Gastrocnemius medialis (tissue), 4 donors: ENCODE results near the gene TRAF2. TPM values are rescaled to one million over a fixed set of nuclear protein-coding genes. Genes with fewer than 3 reads are reported as not detected.

ENCODE experiments used
- ATAC-seq, 2 donors: fragments of 150-250 bp; one replicate each; pipeline ENCODE4 v1.9.1; 2016
- DNase-seq, 2 donors: peaks; one replicate each; pipeline ENCODE4 v3.0.0-alpha.2; 2019
- H3K27ac ChIP-seq, 4 donors: fragments of 200-600 bp; sonication (generic); 1 replicate in 1 of 4; 2 replicates in 3 of 4; pipeline ENCODE4 v1.5.1; 2016 to 2018; ENCODE audit warnings: mild to moderate bottlenecking in 2 of 4, moderate library complexity in 1 of 4
- H3K27me3 ChIP-seq, 3 donors: fragments of 200-600 bp; sonication (generic) in 2 of 3; 1 replicate in 1 of 3; 2 replicates in 2 of 3; pipeline versions ENCODE4 v1.5.1 to v1.6.0; 2016 to 2019; ENCODE audit warnings: mild to moderate bottlenecking in 1 of 3, moderate library complexity in 1 of 3
- H3K36me3 ChIP-seq, 2 donors: fragments of 200-600 bp; sonication (generic) in 1 of 2; one replicate each; pipeline ENCODE4 v1.5.1; 2017 to 2018
- H3K4me1 ChIP-seq, 2 donors: fragments of 200-600 bp; sonication (generic) in 1 of 2; one replicate each; pipeline ENCODE4 v1.5.1; 2016 to 2017; ENCODE audit warnings: mild to moderate bottlenecking in 2 of 2
- H3K4me3 ChIP-seq, 4 donors: fragments of 200-600 bp; sonication (generic) in 3 of 4; 1 replicate in 1 of 4; 2 replicates in 3 of 4; pipeline ENCODE4 v1.5.1; 2016 to 2019; ENCODE audit warnings: mild to moderate bottlenecking in 2 of 4
- H3K9me3 ChIP-seq, 3 donors: fragments of 200-600 bp; sonication (generic) in 2 of 3; 1 replicate in 1 of 3; 2 replicates in 2 of 3; pipeline ENCODE4 v1.5.1; 2016 to 2019
- POLR2A ChIP-seq, 2 donors: fragments of 450-650 bp; IDR thresholded peaks; one replicate each; pipeline ENCODE4 v1.6.1; 2017; ENCODE audit warnings: antibody characterized with exemption in 2 of 2, mild to moderate bottlenecking in 2 of 2, moderate library complexity in 2 of 2
- in situ Hi-C, 4 donors: fragments of 200-750 bp; cut with MboI; loops; one replicate each; pipeline versions ENCODE4 v1.15.0 to v1.8.0; 2017; ENCODE audit warnings: low sequenced_read_pairs in 4 of 4
- intact Hi-C: fragments of 100-400 bp; cut with DNase I; formaldehyde crosslinking; loops from one replicate; pipeline ENCODE4 v1.15.1; 2023; ENCODE audit warnings: low total_unique reads
- microRNA-seq, 2 donors: library from miRNA; unstranded; fragments of <30 nt; microRNA quantifications; one replicate each; pipeline ENCODE4, GENCODE V29; 2016; ENCODE audit warnings: borderline replicate concordance in 2 of 2
- total RNA-seq, 4 donors: library from RNA; depleted of rRNA; stranded (reverse); fragments of >200 nt; gene quantifications; one replicate each; pipeline versions ENCODE4 v1.1.0 to v1.2.3, GENCODE V29; 2016
- TF ChIP-seq, protein P1 (sequence below), 5 experiments: fragments of 450-650 bp in 3 of 5; fragments of 200-600 bp in 2 of 5; sonication (generic) in 2 of 5; IDR thresholded peaks in 4 of 5; conservative IDR thresholded peaks in 1 of 5; 1 replicate in 4 of 5; 2 replicates in 1 of 5; pipeline ENCODE4 v1.5.1; 2016 to 2019; ENCODE audit warnings: antibody characterized with exemption in 5 of 5, mild to moderate bottlenecking in 3 of 5, moderate library complexity in 3 of 5

Gene TRAF2
- total RNA-seq, 4 donors from 2014 or later, result 3.5 to 6.6 (median 4.8) TPM

DNA sequence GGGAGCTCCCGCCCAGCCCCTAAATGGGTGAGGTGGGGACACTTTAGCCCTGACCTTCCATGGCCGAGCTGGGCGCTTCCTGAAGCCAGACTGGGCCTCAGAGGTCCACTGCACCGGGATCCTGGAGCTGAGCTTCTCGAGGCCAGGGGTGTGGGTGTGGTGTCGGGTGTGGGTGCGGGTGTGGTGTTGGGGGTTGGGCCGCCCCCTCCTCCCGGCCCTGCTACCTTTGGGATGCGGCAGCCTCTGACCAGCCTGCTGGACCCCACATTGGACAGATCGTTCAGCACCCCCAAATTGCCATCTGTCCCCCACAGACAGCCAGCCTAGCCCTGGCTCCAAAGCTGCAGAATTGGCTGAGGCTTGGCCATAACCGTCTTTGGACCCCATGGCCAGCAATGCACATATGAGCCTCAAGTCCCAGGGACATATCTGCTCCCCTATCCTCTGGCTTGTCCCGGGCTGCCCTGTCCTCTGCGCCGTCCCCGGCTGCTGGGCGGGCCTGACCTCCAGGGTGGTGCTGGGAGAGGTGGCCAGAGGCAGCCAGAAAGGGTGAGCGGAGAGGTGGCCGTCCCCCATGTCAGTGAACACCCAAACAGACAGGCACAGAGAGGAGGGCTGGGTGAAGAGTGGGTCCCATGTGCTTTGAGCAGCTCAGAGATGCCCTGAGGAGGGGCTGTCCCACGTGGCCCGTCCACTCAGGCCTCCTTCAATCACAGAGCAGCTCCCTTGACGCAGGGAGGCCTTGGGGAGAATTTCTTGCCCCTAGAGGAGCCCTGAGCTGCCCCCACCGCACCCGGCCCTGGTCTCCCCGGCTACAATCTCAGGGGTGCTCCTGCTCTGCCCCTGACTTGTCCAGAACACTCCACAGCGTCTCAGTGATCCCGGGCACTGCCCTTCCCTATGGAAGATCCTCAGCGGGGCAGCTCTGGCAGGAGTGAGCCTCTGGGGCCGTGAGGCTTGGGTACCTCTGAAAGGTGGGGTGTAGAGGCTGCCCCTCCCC, 87.6 kb downstream of the TRAF2 start:
- ATAC-seq (no peak), DNase-seq (no peak)
- Histone ChIP-seq H3K4me3 (no peak overlapping the region), H3K27ac (no peak overlapping the region), H3K36me3 (no peaks in the 10 kb centered on the region), H3K4me1 (peaks cover 0 to 8% of the 10 kb centered on the region in 2 donors), H3K9me3 (no peaks in the 10 kb centered on the region), H3K27me3 (peaks cover 0 to 11% (median 9%) of the 10 kb centered on the region in 3 donors)
- in situ Hi-C loops, result no loop called here
- intact Hi-C loops, result no loop called here
- TF ChIP-seq, protein P1, sequence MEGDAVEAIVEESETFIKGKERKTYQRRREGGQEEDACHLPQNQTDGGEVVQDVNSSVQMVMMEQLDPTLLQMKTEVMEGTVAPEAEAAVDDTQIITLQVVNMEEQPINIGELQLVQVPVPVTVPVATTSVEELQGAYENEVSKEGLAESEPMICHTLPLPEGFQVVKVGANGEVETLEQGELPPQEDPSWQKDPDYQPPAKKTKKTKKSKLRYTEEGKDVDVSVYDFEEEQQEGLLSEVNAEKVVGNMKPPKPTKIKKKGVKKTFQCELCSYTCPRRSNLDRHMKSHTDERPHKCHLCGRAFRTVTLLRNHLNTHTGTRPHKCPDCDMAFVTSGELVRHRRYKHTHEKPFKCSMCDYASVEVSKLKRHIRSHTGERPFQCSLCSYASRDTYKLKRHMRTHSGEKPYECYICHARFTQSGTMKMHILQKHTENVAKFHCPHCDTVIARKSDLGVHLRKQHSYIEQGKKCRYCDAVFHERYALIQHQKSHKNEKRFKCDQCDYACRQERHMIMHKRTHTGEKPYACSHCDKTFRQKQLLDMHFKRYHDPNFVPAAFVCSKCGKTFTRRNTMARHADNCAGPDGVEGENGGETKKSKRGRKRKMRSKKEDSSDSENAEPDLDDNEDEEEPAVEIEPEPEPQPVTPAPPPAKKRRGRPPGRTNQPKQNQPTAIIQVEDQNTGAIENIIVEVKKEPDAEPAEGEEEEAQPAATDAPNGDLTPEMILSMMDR (IDR thresholded peaks at IDR 0.05 in 4 of 5, conservative IDR thresholded peaks at IDR 0.05 in 1 of 5), result no peak
- TF ChIP-seq POLR2A (IDR thresholded peaks at IDR 0.05), result no peak

DNA sequence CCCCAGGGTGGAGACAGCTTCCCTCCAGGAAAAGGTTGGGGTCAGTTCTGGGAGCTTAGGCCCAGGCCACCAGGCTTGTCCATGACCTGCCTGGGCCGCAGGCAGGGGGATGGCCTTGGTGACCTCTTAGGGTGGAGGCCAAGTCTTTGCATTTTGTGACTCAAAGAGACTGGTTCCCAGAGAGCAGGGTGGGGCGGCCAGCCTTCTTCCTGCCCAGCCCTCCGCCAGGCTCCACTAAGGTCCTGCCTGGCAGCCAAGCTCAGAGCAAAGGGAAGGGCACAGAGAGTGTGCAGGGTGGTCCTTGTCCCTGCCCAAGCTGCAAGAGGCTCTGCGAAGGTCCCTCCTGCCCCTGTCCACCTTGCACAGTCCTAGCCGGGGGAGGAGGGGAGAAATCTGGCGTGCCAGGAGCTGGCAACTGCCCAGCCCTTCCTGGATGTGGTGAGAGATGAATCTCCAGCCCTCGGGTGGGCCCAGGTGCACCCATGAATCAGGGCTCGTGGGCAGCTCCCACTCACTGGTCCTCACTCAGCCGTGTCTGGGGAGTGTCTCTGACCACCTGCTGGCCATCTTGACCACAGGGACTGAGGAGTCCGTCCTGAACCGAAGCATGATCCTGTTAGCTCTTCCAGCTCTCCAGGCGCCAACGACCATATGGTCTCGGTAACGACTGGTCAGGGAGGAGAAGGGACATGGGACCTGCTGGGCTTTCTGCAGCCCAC, 88.7 kb downstream of the TRAF2 start:
- in situ Hi-C loops (no loop called here), intact Hi-C loops (no loop called here)
- H3K27me3 ChIP-seq, result peaks cover 0 to 11% (median 9%) of the 10 kb centered on the region in 3 donors
- H3K4me1 ChIP-seq, result peaks cover 0 to 8% of the 10 kb centered on the region in 2 donors
- H3K4me3 ChIP-seq, result no peak overlapping the region
- H3K36me3 ChIP-seq, result no peaks in the 10 kb centered on the region
- H3K27ac ChIP-seq, result no peak overlapping the region
- ATAC-seq (no peak), DNase-seq (no peak)
- H3K9me3 ChIP-seq, result no peaks in the 10 kb centered on the region
- no peak for TF ChIP-seq POLR2A (IDR thresholded peaks at IDR 0.05)
- TF ChIP-seq, protein P1 (IDR thresholded peaks at IDR 0.05 in 4 of 5, conservative IDR thresholded peaks at IDR 0.05 in 1 of 5), result no peak

DNA sequence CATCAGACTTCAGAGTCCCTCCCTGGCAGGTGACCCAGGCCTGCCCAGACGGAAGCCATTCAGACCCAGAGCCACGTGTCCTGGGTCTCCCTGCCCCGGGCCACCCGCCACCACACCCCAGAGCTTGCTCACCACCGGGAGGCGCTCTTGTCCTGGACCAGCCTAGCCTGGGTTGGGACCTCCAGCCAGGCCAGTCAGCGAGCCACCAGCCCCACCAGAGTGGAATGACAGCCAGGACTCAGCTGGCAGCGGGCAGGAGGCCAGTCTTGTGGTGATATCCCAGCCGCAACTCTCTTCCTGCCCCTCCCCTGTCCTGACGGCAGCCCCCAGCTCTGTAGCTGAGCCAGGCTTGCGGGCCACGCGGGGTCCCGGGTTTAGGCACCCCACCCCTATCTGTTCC, 89.3 kb downstream of the TRAF2 start:
- no peak overlapping the region for H3K4me3 ChIP-seq
- in situ Hi-C loops (no loop called here), intact Hi-C loops (no loop called here)
- DNase-seq (no peak), ATAC-seq (no peak)
- no peaks in the 10 kb centered on the region for H3K9me3 ChIP-seq
- no peak overlapping the region for H3K27ac ChIP-seq
- peaks cover 0 to 11% (median 9%) of the 10 kb centered on the region in 3 donors for H3K27me3 ChIP-seq
- no peaks in the 10 kb centered on the region for H3K36me3 ChIP-seq
- peaks cover 0 to 8% of the 10 kb centered on the region in 2 donors for H3K4me1 ChIP-seq
- TF ChIP-seq, protein P1 (IDR thresholded peaks at IDR 0.05 in 4 of 5, conservative IDR thresholded peaks at IDR 0.05 in 1 of 5), result peak in 2 of 5 experiments; percentile 10 to 23
- no peak for TF ChIP-seq POLR2A (IDR thresholded peaks at IDR 0.05)

Small RNAs within 50 kb of the gene (microRNA-seq; reads per million reads assigned to microRNA genes)
- gene MIR4479, result 0 reads per million in 2 donors

Other genes with a start within 250 kb of the TRAF2 start
- gene EGFL7, start 223.6 kb upstream of the TRAF2 start, total RNA-seq, result 10 to 100 TPM; 37.4 to 74.7 (median 49.0) TPM
- gene AGPAT2, start 199.1 kb upstream of the TRAF2 start, total RNA-seq, result 10 to 100 TPM; 19.0 to 77.4 (median 36.0) TPM
- gene DIPK1B, start 173.9 kb upstream of the TRAF2 start, total RNA-seq, result 1 to 10 TPM; 1.8 to 4.6 (median 3.8) TPM
- gene LCN10, start 143.6 kb upstream of the TRAF2 start, total RNA-seq, result 1 to 10 TPM in 3 of 4 donors, under 1 TPM in 1; 0.61 to 4.7 (median 1.6) TPM
- gene LCN6, start 138.0 kb upstream of the TRAF2 start, total RNA-seq, result 10 to 100 TPM in 1 of 4 donors, 1 to 10 TPM in 3; 2.1 to 11.7 (median 3.7) TPM
- gene LCN8, start 128.3 kb upstream of the TRAF2 start, total RNA-seq, result not detected
- gene LCN15, start 122.0 kb upstream of the TRAF2 start, total RNA-seq, result not detected
- 10 to 100 TPM; 46.9 to 70.2 (median 51.1) TPM for gene TMEM141, start 95.2 kb upstream of the TRAF2 start, total RNA-seq
- under 1 TPM in 1 of 4 donors, not detected in 3; 0.31 TPM for gene CCDC183, start 90.2 kb upstream of the TRAF2 start, total RNA-seq
- 100 to 1,000 TPM in 2 of 4 donors, 10 to 100 TPM in 2; 84.9 to 121 (median 105) TPM for gene RABL6, start 78.6 kb upstream of the TRAF2 start, total RNA-seq
- gene AJM1, start 44.0 kb upstream of the TRAF2 start, total RNA-seq, result 1 to 10 TPM; 1.3 to 2.1 (median 1.6) TPM
- gene PHPT1, start 37.1 kb upstream of the TRAF2 start, total RNA-seq, result 100 to 1,000 TPM in 3 of 4 donors, 10 to 100 TPM in 1; 98.8 to 204 (median 152) TPM
- 1 to 10 TPM in 3 of 4 donors, under 1 TPM in 1; 0.95 to 2.3 (median 1.7) TPM for gene MAMDC4, start 34.2 kb upstream of the TRAF2 start, total RNA-seq
- 100 to 1,000 TPM; 285 to 440 (median 334) TPM for gene EDF1, start 20.2 kb upstream of the TRAF2 start, total RNA-seq
- gene FBXW5, start 58.2 kb downstream of the TRAF2 start, total RNA-seq, result 100 to 1,000 TPM; 329 to 469 (median 435) TPM
- 1 to 10 TPM in 2 of 4 donors, not detected in 2; 1.7 to 5.2 TPM for gene C8G, start 58.7 kb downstream of the TRAF2 start, total RNA-seq
- gene LCN12, start 65.8 kb downstream of the TRAF2 start, total RNA-seq, result not detected
- 10 to 100 TPM in 3 of 4 donors, 1 to 10 TPM in 1; 2.3 to 35.2 (median 27.0) TPM for gene PTGDS, start 91.0 kb downstream of the TRAF2 start, total RNA-seq
- under 1 TPM in 1 of 4 donors, not detected in 3; 0.10 TPM for gene LCNL1, start 96.5 kb downstream of the TRAF2 start, total RNA-seq
- 10 to 100 TPM; 10.8 to 15.6 (median 14.6) TPM for gene PAXX, start 105.9 kb downstream of the TRAF2 start, total RNA-seq
- under 1 TPM in 1 of 4 donors, not detected in 3; 0.36 TPM for gene CLIC3, start 110.1 kb downstream of the TRAF2 start, total RNA-seq
- 10 to 100 TPM; 14.1 to 20.0 (median 16.7) TPM for gene ABCA2, start 141.7 kb downstream of the TRAF2 start, total RNA-seq
- not detected for gene FUT7, start 145.6 kb downstream of the TRAF2 start, total RNA-seq
- gene NPDC1, start 159.7 kb downstream of the TRAF2 start, total RNA-seq, result 10 to 100 TPM; 11.3 to 22.3 (median 19.0) TPM
- under 1 TPM in 2 of 4 donors, not detected in 2; 0.22 to 0.55 TPM for gene ENTPD2, start 167.5 kb downstream of the TRAF2 start, total RNA-seq
- gene SAPCD2, start 184.0 kb downstream of the TRAF2 start, total RNA-seq, result under 1 TPM in 3 of 4 donors, not detected in 1; 0.16 to 0.24 (median 0.17) TPM
- gene UAP1L1, start 191.0 kb downstream of the TRAF2 start, total RNA-seq, result 1 to 10 TPM in 2 of 4 donors, under 1 TPM in 2; 0.49 to 2.5 (median 1.5) TPM
- gene MAN1B1, start 200.5 kb downstream of the TRAF2 start, total RNA-seq, result 10 to 100 TPM; 15.9 to 31.9 (median 21.1) TPM
- gene DPP7, start 228.2 kb downstream of the TRAF2 start, total RNA-seq, result 10 to 100 TPM; 36.9 to 63.1 (median 55.9) TPM